EL (cell line): ENCODE results near the gene TELO2.
"Not testable (repeated sequence)": the region's sequence is repeated elsewhere in the genome, so short reads cannot be mapped to it uniquely, and the experiment has no call there.

ENCODE experiments used
- DNase-seq: peaks from one replicate; pipeline ENCODE4 v3.0.0-alpha.2; 2016

Gene TELO2

GRCh38 chr16:1458336-1458976 is 34.7 kb upstream of the TELO2 start:
- DNase-seq = no peak

GRCh38 chr16:1458977-1459341 is 34.2 kb upstream of the TELO2 start:
- DNase-seq = no peak

GRCh38 chr16:1459967-1460366 is 33.2 kb upstream of the TELO2 start:
- no peak for DNase-seq

- no peak for DNase-seq
These were observed 32.5 kb upstream of the TELO2 start for GRCh38 chr16:1460602-1461138.

- no peak for DNase-seq
These were observed 32.0 kb upstream of the TELO2 start for GRCh38 chr16:1461146-1461545.

- no peak for DNase-seq
These were observed 28.8 kb upstream of the TELO2 start for GRCh38 chr16:1464196-1464893.

GRCh38 chr16:1464894-1465566 is 28.1 kb upstream of the TELO2 start:
- DNase-seq = no peak

- DNase-seq = no peak
These were observed 27.6 kb upstream of the TELO2 start for GRCh38 chr16:1465567-1465915.

GRCh38 chr16:1466054-1466453 is 27.1 kb upstream of the TELO2 start:
- DNase-seq = no peak

- DNase-seq = no peak
These were observed 26.1 kb upstream of the TELO2 start for GRCh38 chr16:1466968-1467521.

- DNase-seq = no peak
These were observed 24.7 kb upstream of the TELO2 start for GRCh38 chr16:1468426-1468810.

- not testable (repeated sequence) for DNase-seq
These were observed 24.0 kb upstream of the TELO2 start for GRCh38 chr16:1469141-1469540.

GRCh38 chr16:1469693-1470201 is 23.4 kb upstream of the TELO2 start:
- no peak for DNase-seq

GRCh38 chr16:1470481-1471251 is 22.5 kb upstream of the TELO2 start:
- peak; percentile 54 for DNase-seq

- no peak for DNase-seq
These were observed 21.5 kb upstream of the TELO2 start for GRCh38 chr16:1471569-1472194.

- DNase-seq = no peak
These were observed 20.2 kb upstream of the TELO2 start for GRCh38 chr16:1472974-1473373.

- DNase-seq = no peak
These were observed 18.9 kb upstream of the TELO2 start for GRCh38 chr16:1474082-1474795.

GRCh38 chr16:1474796-1475551 is 18.2 kb upstream of the TELO2 start, which contains the start of gene CLCN7:
Gene CLCN7, minus strand, starts transcription at chr16:1475028. Its CDS starts 54 bp downstream, at chr16:1474974.
- peak; percentile 72 for DNase-seq

- DNase-seq = no peak
These were observed 17.5 kb upstream of the TELO2 start for GRCh38 chr16:1475552-1476114.

GRCh38 chr16:1477033-1477432 is 16.1 kb upstream of the TELO2 start:
- no peak for DNase-seq
